ENCODE data around the gene TAS1R2. TPM values are rescaled to one million over a fixed set of nuclear protein-coding genes. Genes with fewer than 3 reads are reported as not detected.

TAS1R2 gene
- total and polyA plus RNA-seq, 2 of the 8 experiments (the other 6 are each of a cell fraction or from before 2014, with no cell fraction given): not detected

DNA sequence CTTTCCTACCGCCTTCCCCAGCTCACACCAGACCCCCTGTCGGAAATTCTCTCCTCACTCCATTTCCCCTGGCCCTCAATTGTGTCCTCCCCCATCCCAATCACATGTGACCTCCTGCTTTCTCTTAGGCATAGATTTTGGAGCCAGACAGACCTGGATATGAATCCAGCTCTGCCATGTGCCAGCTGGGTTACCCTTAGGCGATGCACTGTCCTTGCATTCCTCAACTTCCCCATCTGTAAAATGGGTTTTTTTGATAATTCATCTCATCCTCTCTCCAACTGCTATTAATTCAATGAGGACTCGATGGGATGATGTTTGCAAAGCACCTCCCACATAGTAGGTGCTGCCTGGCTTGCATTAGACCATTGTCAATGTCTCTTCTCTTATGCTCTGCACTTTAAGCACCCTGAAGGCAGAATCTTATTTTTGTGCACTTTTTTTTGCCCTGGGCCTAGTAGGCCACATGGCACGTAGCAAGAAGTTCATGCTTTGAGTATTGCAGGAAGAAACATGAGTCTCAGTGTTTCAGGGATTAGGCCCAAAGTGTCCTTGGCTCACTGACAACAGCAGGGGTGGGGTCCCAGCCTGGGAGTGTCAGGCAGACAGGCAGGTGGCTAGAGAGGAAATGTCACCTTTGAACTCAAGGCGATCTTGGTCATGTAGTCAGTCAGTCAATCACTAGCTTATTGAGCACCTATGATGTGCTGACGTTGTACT is 47.6 kb downstream of the TAS1R2 start:
- Histone ChIP-seq H3K9me3 (ENCODE audit: insufficient read depth in 2 of 2, low read depth in 1 of 2, low read length in 1 of 2) (no peaks in the 10 kb centered on the region), H4K20me1 (replicated peaks in 1 of 2; ENCODE audit: control insufficient read depth in 1 of 2, insufficient read depth in 2 of 2, low read length in 2 of 2) (peaks cover 0 to 2% of the 10 kb centered on the region in 2 experiments), H3K27me3 (replicated peaks in 1 of 4; ENCODE audit: control insufficient read depth in 3 of 4, extremely low read depth in 1 of 4, insufficient read depth in 3 of 4, low read length in 3 of 4) (peaks cover 0 to 2% (median 0%) of the 10 kb centered on the region in 4 experiments; a peak in 2 of 7 replicates), H2BK120ac (replicated peaks; ENCODE audit: low read depth, low read length) (no peak overlapping the region), H2AK5ac (ENCODE audit: low read depth, low read length) (0 out of 2 replicates have a peak overlapping the region, but pooled peaks have one; percentile 39), H3K23ac (ENCODE audit: insufficient read length) (no peak overlapping the region), H2AFZ (ENCODE audit: low read length) (no peak overlapping the region), H3K79me2 (ENCODE audit: control insufficient read depth in 1 of 2, insufficient read depth in 2 of 2, low read length in 2 of 2) (no peaks in the 10 kb centered on the region), H4K8ac (ENCODE audit: extremely low read depth, insufficient read depth, low read length) (no peak overlapping the region), H3K23me2 (ENCODE audit: low read depth, low read length) (no peaks in the 10 kb centered on the region), H3K79me1 (ENCODE audit: low read depth, low read length) (no peaks in the 10 kb centered on the region), H2BK12ac (ENCODE audit: low read depth, low read length) (no peak overlapping the region), H4K91ac (replicated peaks; ENCODE audit: insufficient read length, low read length) (no peak overlapping the region), H4K5ac (ENCODE audit: insufficient read length, low read depth, low read length) (no peak overlapping the region), H3K9ac (replicated peaks in 1 of 4; ENCODE audit: extremely low read depth in 1 of 4, low read depth in 3 of 4, low read length in 3 of 4) (no peak overlapping the region), H3K14ac (ENCODE audit: insufficient read length) (no peak overlapping the region), H2BK20ac (ENCODE audit: low read length) (no peak overlapping the region), H3K4me2 (ENCODE audit: insufficient read depth in 1 of 2, low read depth in 2 of 2, low read length in 2 of 2) (no peak overlapping the region), H3K4me1 (replicated peaks in 1 of 4; ENCODE audit: control insufficient read depth in 3 of 4, insufficient read depth in 4 of 4, low read length in 3 of 4) (no peaks in the 10 kb centered on the region; a peak in 1 of 7 replicates), H3K36me3 (ENCODE audit: control insufficient read depth in 2 of 4, insufficient read depth in 4 of 4, low read length in 3 of 4) (no peaks in the 10 kb centered on the region), H2BK15ac (ENCODE audit: low read length) (no peak overlapping the region), H3K27ac (ENCODE audit: low read depth, low read length) (no peak overlapping the region), H2BK5ac (ENCODE audit: low read depth, low read length) (no peak overlapping the region), H3K18ac (ENCODE audit: extremely low read depth, low read length) (no peak overlapping the region), H3K56ac (replicated peaks; ENCODE audit: insufficient read length, low read depth, low read length) (no peak overlapping the region), H3K4me3 (ENCODE audit: extremely low read depth in 1 of 4, insufficient read depth in 2 of 4, low read depth in 3 of 4, low read length in 4 of 4) (no peak overlapping the region), H3K4ac (replicated peaks; ENCODE audit: insufficient read length, low read depth, low read length) (no peak overlapping the region)
- no peak for TF ChIP-seq TBP (IDR thresholded peaks at IDR 0.05; ENCODE audit: low read depth, low read length)
- TF ChIP-seq KDM1A (IDR thresholded peaks at IDR 0.05; ENCODE audit: borderline replicate concordance, low read length): peak; percentile 29; the same call in 1 of the 2 replicates
- FAIRE-seq: no peak
- ChIA-PET CTCF (ENCODE audit: partially characterized antibody) (interaction anchor here (0.9 to 3.5 kb wide), 8 partner anchors 10 to 216 kb away, joined by 3 to 12 read pairs (median 4); no protein-coding TSS in a partner anchor), POLR2A (ENCODE audit: partially characterized antibody) (no interaction called here)
- 80% methylated on average over 7 of the region's 7 CpGs; no CpG with 5 or more reads in 1 of the 2 experiments for WGBS, 2 experiments (ENCODE audit: extremely low coverage in 1 of 2, insufficient coverage in 1 of 2, insufficient read length in 1 of 2, insufficient replicate concordance in 2 of 2, low coverage in 1 of 2, low lambda C conversion rate in 2 of 2, missing lambda C conversion rate in 1 of 2)
- no peak for DNase-seq (ENCODE audit: low read depth in 1 of 2, low spot score in 2 of 2)
